T-helper 9 cell (primary cell): ENCODE measurements around the gene OR4X2.
"Not testable (repeated sequence)": the region's sequence is repeated elsewhere in the genome, so short reads cannot be mapped to it uniquely, and the experiment has no call there.

Experiments used
- DNase-seq: peaks from one replicate; pipeline ENCODE4 v3.0.0-alpha.2; 2020
- total RNA-seq, 2 donors: gene quantifications; one replicate each; lab custom pipeline; 2026; lab: John Stamatoyannopoulos, UW

OR4X2 gene
- total RNA-seq, result 0 reads per million in 2 donors

- DNase-seq, result no peak
Observed at GRCh38 chr11:48244804-48245203, at the start of gene OR4X2. OR4X2 (plus strand) TSS chr11:48245104; CDS start chr11:48245104, 0 bp downstream.

GRCh38 chr11:48207881-48208280, 37.0 kb upstream of the OR4X2 start:
- DNase-seq, result no peak

- DNase-seq, result no peak
Observed at GRCh38 chr11:48210052-48210451, 34.9 kb upstream of the OR4X2 start.

GRCh38 chr11:48216510-48216909, 28.4 kb upstream of the OR4X2 start, which contains the start of gene OR4B1:
OR4B1 (plus strand) TSS chr11:48216810; CDS start chr11:48216810, 0 bp downstream.
- DNase-seq, result no peak

- DNase-seq, result no peak
Observed at GRCh38 chr11:48228761-48229160, 16.1 kb upstream of the OR4X2 start.

- DNase-seq, result not testable (repeated sequence)
Observed at GRCh38 chr11:48230057-48230456, 14.8 kb upstream of the OR4X2 start.

GRCh38 chr11:48237727-48238126, 7.2 kb upstream of the OR4X2 start:
- DNase-seq, result no peak

- DNase-seq, result no peak
Observed at GRCh38 chr11:48242501-48242900, 2.4 kb upstream of the OR4X2 start.

- DNase-seq, result no peak
Observed at GRCh38 chr11:48248902-48249301, 4.0 kb downstream of the OR4X2 start.

- no peak for DNase-seq
Observed at GRCh38 chr11:48261600-48261999, 16.7 kb downstream of the OR4X2 start.

GRCh38 chr11:48263423-48263911, 18.6 kb downstream of the OR4X2 start, which contains the start of gene OR4X1:
OR4X1 (plus strand) TSS chr11:48263861; CDS start chr11:48263861, 0 bp downstream.
- no peak for DNase-seq

- no peak for DNase-seq
Observed at GRCh38 chr11:48270621-48271020, 25.7 kb downstream of the OR4X2 start.

- no peak for DNase-seq
Observed at GRCh38 chr11:48272606-48273005, 27.7 kb downstream of the OR4X2 start.
